ENCODE data around the gene RNASEH2A. TPM values are rescaled to one million over a fixed set of nuclear protein-coding genes. Genes with fewer than 3 reads are reported as not detected.
A peak's percentile ranks its signal among the peaks of the same experiment; 100 is the strongest.

RNASEH2A gene
- total and polyA plus RNA-seq, 2 of the 13 experiments (the other 11 are each of a cell fraction or from before 2014, with no cell fraction given), result 25.1 to 35.8 TPM

- peak; percentile 60; the same call in 1 of the 2 replicates for TF ChIP-seq THAP9 (CRISPR knock-in tag; IDR thresholded peaks at IDR 0.05; ENCODE audit: borderline replicate concordance)
- TF ChIP-seq ZNF335 (CRISPR knock-in tag; IDR thresholded peaks at IDR 0.05), result 0 out of 2 replicates have a peak, but pooled peaks have one; percentile 60
- no peak for TF ChIP-seq ZNF407 (CRISPR knock-in tag; IDR thresholded peaks at IDR 0.05; ENCODE audit: not compliant biosample characterization)
- no peak for TF ChIP-seq SP1 (IDR thresholded peaks at IDR 0.05)
- peak; percentile 52; the same call in 1 of the 2 replicates for TF ChIP-seq SP1 (CRISPR knock-in tag; IDR thresholded peaks at IDR 0.05)
- TF ChIP-seq GLI4 (CRISPR knock-in tag; IDR thresholded peaks at IDR 0.05; ENCODE audit: borderline replicate concordance), result no peak
- TF ChIP-seq ZNF784 (CRISPR knock-in tag; IDR thresholded peaks at IDR 0.05; ENCODE audit: borderline replicate concordance), result 0 out of 2 replicates have a peak, but pooled peaks have one; percentile 38
- TF ChIP-seq HMGXB4 (CRISPR knock-in tag; IDR thresholded peaks at IDR 0.05; ENCODE audit: borderline replicate concordance in 1 of 2, low read depth in 1 of 2), result peak; percentile 95 to 98
- TF ChIP-seq ZNF264 (CRISPR knock-in tag; IDR thresholded peaks at IDR 0.05), result no peak
- TF ChIP-seq ATF1 (CRISPR knock-in tag; IDR thresholded peaks at IDR 0.05), result no peak
- no peak for TF ChIP-seq ZNF414 (CRISPR knock-in tag; IDR thresholded peaks at IDR 0.05)
Measured at GRCh38 chr19:12766051-12766521, 40.3 kb upstream of the RNASEH2A start (continued).
